Medulla oblongata (tissue), 1 donor: ENCODE results near the gene GSTCD.

ENCODE experiments used
- DNase-seq: peaks from one replicate; pipeline ENCODE4 v3.0.0-alpha.2; 2015; ENCODE audit errors: extremely low spot score

GSTCD gene

GRCh38 chr4:105887508-105887907, 178.9 kb downstream of the GSTCD start:
- no peak for DNase-seq

- DNase-seq: no peak
These were observed 186.3 kb downstream of the GSTCD start, which contains the start of gene NPNT for GRCh38 chr4:105894660-105895582. TSS of gene NPNT (plus strand) at chr4:105895471. CDS start at chr4:105895653, 182 bp downstream.

- no peak for DNase-seq
These were observed 187.2 kb downstream of the GSTCD start for GRCh38 chr4:105895583-105896460.

GRCh38 chr4:105896461-105896942, 187.9 kb downstream of the GSTCD start:
- DNase-seq: no peak
